HG03469 (cell line): ENCODE measurements around the gene SLC2A11.
"Not testable (repeated sequence)": the region's sequence is repeated elsewhere in the genome, so short reads cannot be mapped to it uniquely, and the experiment has no call there.

Experiments used
- ATAC-seq: cut with Tn5 transposase; IDR thresholded peaks from one replicate; pipeline ENCODE4 v1.9.1; 2021; ENCODE audit warnings: mild to moderate bottlenecking, moderate library complexity, moderate number of reproducible peaks; ENCODE audit not compliant: unreplicated experiment

Gene SLC2A11

DNA sequence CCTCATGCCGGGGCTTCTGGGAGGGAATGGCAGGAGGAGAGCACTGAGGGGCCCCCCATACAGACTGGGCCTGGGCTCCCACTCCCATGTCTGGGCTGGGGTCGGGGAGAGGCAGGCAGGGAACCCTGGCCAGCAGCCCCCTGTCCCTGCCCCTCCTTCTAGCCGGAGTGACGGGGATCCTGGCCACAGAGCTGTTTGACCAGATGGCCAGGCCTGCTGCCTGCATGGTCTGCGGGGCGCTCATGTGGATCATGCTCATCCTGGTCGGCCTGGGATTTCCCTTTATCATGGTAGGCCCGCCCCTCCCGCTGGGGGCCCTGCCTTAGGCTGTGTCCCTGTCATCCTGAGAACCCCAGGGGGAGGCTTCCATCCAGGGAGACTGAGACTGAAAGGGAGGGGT lies 26.5 kb downstream of the SLC2A11 start:
- no peak for ATAC-seq

DNA sequence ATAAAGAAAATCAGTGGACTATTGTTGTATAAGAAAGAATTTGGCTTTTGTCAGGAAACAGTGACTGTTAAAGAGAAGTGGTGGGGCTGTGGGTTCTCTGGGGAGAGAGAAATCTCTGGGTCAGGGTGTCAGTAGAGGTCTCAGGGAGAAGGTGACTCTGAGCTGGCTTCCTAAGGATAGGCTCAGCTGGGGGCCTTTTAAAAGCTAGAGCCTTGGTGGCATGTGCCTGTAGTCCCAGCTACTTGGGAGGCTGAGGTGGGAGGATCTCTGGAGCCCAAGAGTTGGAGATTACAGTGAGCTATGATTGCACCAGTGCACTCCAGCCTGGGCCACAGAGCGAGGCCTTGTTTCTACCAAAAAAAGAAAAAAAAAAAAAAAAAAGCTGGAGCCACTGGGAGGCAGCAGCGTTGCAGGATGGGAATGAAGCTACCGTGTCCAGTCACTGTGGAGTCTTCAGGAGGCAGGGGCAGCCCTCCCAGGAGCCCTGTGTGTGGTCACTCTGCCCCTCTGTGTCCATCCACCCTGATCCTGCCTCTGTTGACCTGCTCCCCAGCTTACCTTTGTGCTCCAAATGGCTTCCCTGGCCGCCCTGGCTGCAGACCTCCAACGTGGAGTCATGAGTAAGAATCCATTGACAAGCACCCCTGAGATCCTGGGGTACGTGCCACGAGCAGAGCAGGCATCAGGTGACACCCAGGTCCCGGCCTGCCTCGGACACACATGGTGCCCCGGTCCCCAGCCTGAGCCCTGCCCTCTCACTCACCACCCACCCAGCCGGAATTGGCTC lies 31.1 kb downstream of the SLC2A11 start:
- ATAC-seq = no peak

DNA sequence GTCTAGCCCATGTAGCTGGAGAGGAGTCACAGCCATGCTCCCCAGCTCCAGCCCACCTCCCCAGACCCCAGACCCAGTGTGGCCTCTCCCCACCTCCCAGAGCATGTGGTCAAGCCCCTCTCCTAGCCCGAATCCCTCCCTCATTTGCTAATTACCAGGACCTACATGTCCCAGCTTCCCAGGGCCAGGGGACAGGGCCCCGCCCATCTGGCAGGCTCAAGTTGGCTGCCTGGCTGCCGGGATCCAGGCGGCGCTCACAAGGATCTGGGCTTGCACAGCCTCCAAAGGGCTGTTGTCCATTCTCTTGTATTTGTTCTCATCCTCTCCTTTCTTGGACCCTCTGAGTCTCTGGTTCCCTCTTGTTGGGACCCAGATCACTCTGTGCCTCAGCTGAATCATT lies 31.9 kb downstream of the SLC2A11 start:
- ATAC-seq = no peak

DNA sequence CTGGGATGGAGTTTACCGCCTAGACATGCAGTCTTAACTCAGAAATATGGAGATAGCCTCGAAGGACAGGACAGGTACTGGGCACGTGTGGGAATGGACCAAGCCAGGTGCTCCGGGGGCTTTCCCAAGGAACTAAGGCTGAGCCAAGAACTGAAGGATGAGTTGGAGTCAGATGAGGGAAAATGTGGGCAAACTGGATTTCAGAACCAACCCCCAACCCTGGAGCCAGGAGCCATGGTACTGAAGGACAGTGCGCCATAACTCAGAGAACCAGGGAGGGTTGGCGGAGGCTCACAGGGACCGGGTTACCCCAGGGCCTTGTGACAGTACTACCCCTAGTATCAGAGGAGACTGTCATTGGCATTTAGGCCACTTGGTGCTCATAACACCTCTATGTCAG lies 34.1 kb downstream of the SLC2A11 start:
- no peak for ATAC-seq

DNA sequence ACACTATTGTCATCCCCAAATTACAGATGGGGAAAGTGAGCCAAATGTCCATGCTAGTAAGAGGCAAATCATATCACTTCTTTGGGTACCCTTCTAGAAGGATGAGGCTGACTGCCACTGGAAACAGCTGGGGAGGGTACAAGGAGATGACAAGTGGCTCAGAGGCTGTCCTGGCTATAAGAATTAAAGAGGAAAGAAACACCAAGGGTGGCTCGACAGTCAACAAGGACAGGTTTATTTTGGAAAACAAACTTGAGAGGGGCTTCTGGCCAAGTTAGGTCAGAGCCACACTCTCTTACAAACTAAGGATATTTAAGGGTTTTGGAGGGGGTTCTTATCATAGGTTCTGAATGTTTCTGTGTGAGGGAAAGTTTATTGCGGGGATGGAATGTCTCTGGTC lies 34.5 kb downstream of the SLC2A11 start:
- no peak for ATAC-seq

DNA sequence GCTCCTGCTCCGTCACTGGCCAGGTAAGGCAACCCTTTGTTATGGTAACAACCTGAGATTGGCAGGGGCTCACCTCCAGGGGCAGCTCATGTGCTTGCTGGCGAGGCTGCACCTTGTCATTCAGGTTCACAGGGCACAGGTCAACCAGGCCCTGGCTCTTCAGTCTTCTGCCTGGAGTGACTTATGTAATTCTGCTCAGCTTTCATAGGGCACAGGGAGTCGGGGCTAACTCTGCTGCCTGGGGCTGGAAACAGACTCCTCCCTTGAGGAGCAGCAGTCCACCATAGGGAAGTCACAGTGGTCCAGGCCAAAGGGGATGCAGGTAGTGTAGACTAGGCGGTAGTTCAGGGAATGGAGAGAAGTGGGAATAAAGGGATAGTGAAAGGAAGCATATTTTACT lies 35.0 kb downstream of the SLC2A11 start:
- ATAC-seq = no peak

DNA sequence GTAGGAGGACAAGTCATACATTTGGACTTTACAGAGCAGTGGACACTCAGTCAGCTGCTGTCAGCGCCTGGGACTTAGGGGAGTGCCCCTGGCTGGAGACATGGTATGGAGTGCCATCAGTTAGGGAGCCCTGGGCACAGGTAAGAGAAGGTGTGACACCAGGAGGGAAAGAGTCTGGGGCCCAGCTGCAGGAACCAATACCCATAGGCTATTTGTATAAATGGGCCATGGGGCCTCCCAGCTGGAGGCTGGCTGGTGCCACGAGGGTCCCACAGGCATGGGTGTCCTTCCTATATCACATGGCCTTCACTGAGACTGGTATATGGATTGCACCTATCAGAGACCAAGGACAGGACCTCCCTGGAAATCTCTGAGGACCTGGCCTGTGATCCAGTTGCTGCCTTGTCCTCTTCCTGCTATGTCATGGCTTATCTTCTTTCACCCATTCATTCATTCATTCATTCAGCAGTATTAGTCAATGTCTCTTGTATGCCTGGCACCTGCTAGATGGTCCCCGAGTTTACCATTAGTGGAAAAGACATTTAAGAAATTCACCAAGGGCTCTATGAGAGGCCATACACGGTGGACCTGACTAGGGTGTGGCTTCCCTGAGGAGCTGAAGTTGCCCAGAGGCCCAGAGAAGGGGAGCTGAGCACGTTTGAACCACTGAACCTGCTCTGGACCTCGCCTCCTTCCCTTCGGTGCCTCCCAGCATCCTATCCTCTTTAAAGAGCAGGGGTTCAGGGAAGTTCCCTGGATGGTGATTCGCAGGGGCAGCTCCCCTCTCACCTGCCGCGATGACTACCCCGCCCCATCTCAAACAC lies 35.7 kb downstream of the SLC2A11 start:
- no peak for ATAC-seq

DNA sequence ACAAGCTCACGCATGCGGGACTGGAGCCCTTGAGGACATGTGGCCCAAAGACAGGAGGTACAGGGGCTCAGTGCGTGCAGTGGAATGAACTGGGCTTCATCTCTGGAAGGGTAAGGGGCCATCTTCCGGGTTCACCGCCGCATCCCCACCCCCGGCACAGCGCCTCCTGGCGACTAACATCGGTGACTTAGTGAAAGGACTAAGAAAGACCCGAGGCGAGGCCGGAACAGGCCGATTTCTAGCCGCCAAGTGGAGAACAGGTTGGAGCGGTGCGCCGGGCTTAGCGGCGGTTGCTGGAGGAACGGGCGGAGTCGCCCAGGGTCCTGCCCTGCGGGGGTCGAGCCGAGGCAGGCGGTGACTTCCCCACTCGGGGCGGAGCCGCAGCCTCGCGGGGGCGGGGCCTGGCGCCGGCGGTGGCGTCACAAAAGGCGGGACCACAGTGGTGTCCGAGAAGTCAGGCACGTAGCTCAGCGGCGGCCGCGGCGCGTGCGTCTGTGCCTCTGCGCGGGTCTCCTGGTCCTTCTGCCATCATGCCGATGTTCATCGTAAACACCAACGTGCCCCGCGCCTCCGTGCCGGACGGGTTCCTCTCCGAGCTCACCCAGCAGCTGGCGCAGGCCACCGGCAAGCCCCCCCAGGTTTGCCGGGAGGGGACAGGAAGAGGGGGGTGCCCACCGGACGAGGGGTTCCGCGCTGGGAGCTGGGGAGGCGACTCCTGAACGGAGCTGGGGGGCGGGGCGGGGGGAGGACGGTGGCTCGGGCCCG lies 36.5 kb downstream of the SLC2A11 start, which contains the start of gene MIF:
TSS of gene MIF (plus strand) at position 439 of the 765 bp plus-strand sequence. CDS start at position 531, 92 bp downstream.
- ATAC-seq = peak; percentile 64

DNA sequence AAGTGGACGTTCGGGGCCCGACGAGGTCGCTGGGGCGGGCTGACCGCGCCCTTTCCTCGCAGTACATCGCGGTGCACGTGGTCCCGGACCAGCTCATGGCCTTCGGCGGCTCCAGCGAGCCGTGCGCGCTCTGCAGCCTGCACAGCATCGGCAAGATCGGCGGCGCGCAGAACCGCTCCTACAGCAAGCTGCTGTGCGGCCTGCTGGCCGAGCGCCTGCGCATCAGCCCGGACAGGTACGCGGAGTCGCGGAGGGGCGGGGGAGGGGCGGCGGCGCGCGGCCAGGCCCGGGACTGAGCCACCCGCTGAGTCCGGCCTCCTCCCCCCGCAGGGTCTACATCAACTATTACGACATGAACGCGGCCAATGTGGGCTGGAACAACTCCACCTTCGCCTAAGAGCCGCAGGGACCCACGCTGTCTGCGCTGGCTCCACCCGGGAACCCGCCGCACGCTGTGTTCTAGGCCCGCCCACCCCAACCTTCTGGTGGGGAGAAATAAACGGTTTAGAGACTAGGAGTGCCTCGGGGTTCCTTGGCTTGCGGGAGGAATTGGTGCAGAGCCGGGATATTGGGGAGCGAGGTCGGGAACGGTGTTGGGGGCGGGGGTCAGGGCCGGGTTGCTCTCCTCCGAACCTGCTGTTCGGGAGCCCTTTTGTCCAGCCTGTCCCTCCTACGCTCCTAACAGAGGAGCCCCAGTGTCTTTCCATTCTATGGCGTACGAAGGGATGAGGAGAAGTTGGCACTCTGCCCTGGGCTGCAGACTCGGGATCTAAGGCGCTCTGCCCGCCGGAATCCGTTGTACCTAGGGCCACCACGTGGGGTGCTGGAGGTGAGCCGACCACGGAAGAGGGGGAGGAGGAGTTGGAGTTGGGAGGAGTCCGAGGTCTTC lies 37.3 kb downstream of the SLC2A11 start:
- ATAC-seq = no peak

DNA sequence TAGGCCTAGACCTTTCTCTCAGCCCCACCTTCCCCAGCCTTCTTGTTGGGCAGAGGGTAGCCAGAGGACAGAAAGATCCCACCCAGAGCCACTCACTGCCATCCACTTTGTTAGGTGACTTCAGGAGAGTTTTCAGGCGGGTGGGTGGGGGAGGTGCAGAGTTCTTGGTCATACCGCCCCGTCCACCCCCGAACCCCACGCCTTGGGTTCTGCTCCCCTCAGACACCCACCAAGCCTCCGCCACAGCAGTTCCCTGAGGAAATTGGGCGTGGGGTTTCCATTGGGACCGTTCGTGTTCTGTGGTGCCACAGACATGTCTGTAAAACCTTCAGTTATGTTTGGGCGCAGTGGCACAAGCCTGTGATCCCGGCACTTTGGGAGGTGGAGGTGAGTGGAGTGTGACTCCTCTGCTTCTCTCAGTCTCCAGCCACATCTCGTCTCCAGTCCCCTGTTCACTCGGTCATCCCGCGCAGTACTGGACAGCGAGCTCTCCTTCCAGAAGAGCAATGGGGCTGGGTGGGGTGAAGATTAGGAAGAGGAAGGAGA lies 38.0 kb downstream of the SLC2A11 start:
- ATAC-seq = no peak

DNA sequence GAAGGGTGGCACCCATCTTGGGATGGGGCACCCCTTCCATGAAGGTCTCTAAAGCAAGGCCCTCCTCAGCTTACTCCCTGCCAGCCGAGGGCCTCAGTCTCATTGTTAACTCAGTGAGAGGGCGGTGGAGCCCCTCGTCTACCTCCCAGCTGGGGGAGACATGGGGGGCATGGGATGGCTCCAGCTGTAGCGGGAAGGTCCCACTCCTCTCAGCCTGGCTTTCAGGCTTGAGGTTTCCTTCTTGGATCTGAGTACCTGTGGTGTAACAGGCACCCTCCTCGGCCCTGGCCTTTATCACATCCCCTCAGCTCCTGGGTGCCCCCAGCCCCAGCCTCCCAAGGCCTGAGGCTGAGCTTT lies 38.5 kb downstream of the SLC2A11 start:
- ATAC-seq = no peak

DNA sequence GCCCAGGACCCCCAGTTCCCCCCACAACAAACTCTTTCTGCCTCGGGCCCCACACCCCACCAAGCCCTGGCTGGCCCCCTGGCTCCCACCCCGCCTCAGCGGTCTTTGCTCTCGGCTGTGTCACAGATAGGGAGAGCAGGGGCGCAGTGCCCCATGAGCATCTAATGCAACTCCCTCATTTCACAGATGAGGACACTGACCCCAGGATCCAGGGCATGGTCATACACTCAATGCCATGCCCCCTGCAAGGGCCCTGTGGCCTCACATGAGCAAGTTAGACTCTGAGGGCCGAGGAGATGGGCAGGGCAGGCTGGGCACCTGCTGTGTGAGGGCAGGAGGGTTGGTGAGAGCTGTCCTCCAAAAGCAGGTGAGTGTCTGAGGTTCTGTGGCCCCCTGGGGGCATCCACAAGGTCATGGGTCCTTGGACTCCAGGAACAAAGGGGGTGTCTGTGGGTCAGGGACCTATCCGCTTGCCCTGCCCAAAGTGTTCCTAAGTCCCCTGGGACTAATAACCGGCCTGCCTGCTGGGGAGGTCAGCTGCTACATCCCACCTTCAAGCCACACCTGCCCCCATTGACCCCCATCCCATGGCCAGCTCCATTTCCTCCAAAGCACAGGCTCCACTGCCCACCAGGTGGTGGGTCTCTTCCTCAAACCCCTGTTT lies 39.0 kb downstream of the SLC2A11 start:
- ATAC-seq = no peak

DNA sequence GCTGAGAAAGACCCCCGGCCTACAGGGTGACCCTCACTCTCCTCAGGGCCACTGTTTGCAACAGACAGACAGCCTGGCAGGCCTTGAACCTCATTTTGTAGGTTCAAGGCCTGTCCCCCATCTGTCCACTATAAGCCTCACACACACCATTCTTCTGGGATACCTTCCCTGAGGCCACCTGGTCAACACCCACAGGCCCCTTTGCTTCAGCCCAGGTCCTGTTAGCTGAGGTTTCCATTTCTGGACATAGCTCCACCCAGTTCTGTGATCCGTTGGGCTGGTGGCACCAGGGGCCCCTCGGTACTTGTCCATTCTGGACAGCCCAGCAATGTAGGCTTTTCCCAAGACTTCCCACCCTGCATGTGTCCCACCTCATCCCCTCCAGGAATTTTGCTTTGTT lies 39.6 kb downstream of the SLC2A11 start:
- no peak for ATAC-seq

DNA sequence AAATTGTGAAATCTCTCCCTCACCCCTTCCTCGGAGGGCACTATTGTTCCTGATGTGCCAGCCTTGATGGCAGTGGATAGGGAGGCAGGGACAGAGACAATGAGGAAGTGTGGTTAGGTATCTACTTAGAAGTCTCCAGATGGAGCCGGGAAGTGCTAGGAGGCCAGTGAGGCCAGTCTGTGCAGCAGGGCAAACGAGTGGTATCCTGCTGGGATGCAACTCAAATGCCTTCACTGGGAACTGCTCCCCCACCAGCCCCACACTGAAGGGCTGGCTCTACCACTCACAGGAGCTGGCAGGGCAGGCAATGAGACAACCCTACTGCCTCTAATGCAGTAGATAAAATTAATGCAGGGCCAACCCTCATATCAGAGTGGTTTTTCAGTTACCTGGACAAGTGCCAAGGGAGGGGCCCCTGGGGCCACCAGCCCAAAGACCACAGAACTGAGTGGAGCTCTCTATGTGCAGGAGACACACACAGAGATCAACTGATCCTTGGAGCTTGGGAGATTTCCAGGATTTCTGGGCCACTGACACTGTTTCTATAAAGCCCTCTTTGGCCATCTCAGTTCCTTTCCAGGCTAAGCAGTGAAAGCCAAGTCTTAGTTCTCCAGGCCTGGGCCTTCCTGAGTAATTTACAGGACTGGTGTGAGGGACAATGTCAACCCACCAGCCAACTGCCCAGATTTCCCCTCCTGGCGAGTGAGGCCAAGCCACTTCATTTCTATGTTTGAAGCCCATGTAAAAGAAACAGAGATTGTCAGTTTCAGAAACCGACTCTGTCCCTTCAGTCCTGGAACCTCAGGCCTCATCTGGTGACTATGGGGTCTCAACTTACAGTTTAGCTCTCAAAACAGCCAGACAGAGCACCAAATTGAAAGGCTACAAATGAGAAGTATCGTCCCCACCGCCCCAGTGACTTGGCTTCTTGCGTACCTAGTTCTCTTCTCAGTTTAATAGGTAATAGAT lies 40.6 kb downstream of the SLC2A11 start:
- ATAC-seq = no peak

DNA sequence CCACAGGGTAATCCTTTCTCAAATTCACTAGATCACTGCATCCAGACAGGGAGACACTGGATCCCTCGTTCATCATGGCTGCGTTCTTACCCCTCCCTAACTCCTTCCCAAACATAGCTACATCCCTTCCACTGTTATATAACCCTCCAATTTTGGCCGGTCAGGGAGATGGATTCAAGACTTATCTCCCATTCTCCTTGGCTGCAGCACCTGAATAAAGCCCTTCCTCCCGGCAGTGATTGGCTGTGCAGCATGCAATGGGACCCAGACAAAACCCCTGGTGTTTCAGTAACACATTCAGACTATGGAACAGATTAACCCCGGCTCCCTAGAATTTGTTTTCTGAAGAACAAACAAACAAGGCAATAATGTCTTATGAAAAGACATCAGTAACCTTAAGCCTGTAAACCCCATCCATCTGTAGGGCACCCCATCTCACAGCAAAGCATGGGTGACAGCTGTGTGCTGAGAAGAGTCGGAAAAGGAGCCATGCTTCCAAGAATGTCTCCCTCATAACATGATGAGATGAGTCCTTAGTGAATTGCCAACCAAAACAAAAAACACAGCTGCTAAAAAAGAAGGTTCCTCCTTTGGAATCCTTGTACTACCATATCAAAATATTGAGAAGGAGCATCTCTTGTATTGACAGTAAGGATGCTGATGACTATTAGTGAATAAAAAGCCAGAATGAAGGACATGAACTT lies 41.5 kb downstream of the SLC2A11 start:
- ATAC-seq = no peak

DNA sequence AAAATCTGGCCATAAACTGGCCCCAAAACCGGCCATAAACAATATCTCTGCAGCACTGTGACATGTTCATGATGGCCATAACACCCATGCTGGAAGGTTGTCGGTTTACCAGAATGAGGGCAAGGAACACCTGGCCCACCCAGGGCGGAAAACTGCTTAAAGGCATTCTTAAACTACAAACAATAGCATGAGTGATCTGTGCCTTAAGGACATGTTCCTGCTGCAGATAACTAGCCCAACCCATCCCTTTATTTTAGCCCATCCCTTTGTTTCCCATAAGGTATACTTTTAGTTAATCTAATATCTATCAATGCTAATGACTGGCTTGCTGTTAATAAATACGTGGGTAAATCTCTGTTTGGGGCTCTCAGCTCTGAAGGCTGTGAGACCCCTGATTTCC lies 42.6 kb downstream of the SLC2A11 start:
- not testable (repeated sequence) for ATAC-seq

DNA sequence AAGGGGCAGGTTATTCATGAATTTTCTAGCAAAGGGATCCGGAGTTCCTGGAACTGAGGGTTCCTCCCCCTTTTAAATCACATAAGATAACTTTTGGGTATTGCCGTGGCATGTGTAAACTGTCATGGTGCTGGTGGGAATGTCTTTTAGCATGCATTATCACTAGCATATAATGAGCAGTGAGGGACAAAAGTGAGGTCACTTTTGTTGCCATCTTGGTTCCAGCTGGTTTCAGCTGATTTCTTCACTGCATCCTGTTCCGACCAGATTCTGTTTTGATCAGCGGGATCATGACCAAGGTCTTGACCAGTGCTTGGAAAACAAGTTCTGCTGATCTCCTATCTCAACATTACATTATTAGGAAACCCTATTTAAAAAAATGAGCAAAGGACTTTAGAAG lies 43.9 kb downstream of the SLC2A11 start:
- no peak for ATAC-seq
